ENCODE measurements around the gene PLA2G2A. TPM values are rescaled to one million over a fixed set of nuclear protein-coding genes. Genes with fewer than 3 reads are reported as not detected.

Gene PLA2G2A
- total and polyA plus RNA-seq, 10 of the 15 experiments (the other 5 are each of a cell fraction or from before 2014, with no cell fraction given) = 0.36 TPM; not detected in 9

GRCh38 chr1:19981507-19982312 is 2.3 kb upstream of the PLA2G2A start:
- ChIA-PET CTCF (interaction anchor here (0.6 to 1.1 kb wide), 2 partner anchors 149 to 170 kb away, joined by 3 read pairs; no protein-coding TSS in a partner anchor), SMC1A (ENCODE audit: uncharacterized antibody, unreplicated experiment) (interaction anchor here (1.7 kb wide), 1 partner anchor 24 kb away, joined by 4 read pairs; no protein-coding TSS in a partner anchor), POLR2A (no interaction called here), RAD21 (ENCODE audit: unreplicated experiment) (no interaction called here)
- ATAC-seq = no peak
- Histone ChIP-seq H3K79me2 (ENCODE audit: control insufficient read depth, insufficient read depth, low read length) (no peaks in the 10 kb centered on the region), H3K9me3 (replicated peaks; ENCODE audit: control insufficient read depth, insufficient read depth, low read length) (no peaks in the 10 kb centered on the region), H3K4me1 (ENCODE audit: control insufficient read depth, insufficient read depth, low read length) (no peaks in the 10 kb centered on the region), H3K4me3 (no peak overlapping the region), H2AFZ (ENCODE audit: control insufficient read depth, low read depth, low read length) (no peak overlapping the region), H3K4me2 (ENCODE audit: control insufficient read depth, insufficient read depth) (no peak overlapping the region), H4K20me1 (ENCODE audit: control insufficient read depth, insufficient read depth) (no peaks in the 10 kb centered on the region), H3K27ac (ENCODE audit: control insufficient read depth, insufficient read depth) (no peak overlapping the region), H3K36me3 (ENCODE audit: control insufficient read depth in 2 of 2, insufficient read depth in 2 of 2, low read length in 1 of 2) (no peaks in the 10 kb centered on the region), H3K9ac (ENCODE audit: control insufficient read depth, insufficient read depth, low read length) (no peak overlapping the region), H3K27me3 (replicated peaks in 1 of 2; ENCODE audit: control insufficient read depth in 2 of 2, insufficient read depth in 2 of 2, low read length in 1 of 2) (no peaks in the 10 kb centered on the region; a peak in 1 of 4 replicates)
- in situ Hi-C loops (cut with MboI) (no loop called here), intact Hi-C loops (cut with micrococcal nuclease; ENCODE audit: unreplicated experiment) (no loop called here)
- no peak for FAIRE-seq
- WGBS (ENCODE audit: insufficient coverage, insufficient replicate concordance, low lambda C conversion rate, missing lambda C conversion rate) = 30% methylated on average over 12 of the region's 12 CpGs
- DNase-seq (ENCODE audit: low read depth, low spot score) = no peak
- BruUV-seq (replicated peaks) = no TSS peak
- TF ChIP-seq ZSCAN29 (IDR thresholded peaks at IDR 0.05) (no peak), TAF1 (IDR thresholded peaks at IDR 0.05; ENCODE audit: borderline replicate concordance, low read depth, low read length) (no peak), PML (IDR thresholded peaks at IDR 0.05; ENCODE audit: low read length) (no peak), RELA (IDR thresholded peaks at IDR 0.05; ENCODE audit: borderline replicate concordance, partially characterized antibody) (no peak), ZBTB40 (IDR thresholded peaks at IDR 0.05; ENCODE audit: borderline replicate concordance) (no peak), HDAC2 (IDR thresholded peaks at IDR 0.05) (no peak), MAX (IDR thresholded peaks at IDR 0.05; ENCODE audit: low read depth, low read length) (no peak), BHLHE40 (IDR thresholded peaks at IDR 0.05; ENCODE audit: borderline replicate concordance in 1 of 2, low read depth in 2 of 2, low read length in 1 of 2) (no peak), HCFC1 (IDR thresholded peaks at IDR 0.05; ENCODE audit: low read length) (no peak), TCF7 (IDR thresholded peaks at IDR 0.05; ENCODE audit: borderline replicate concordance) (no peak), RFX5 (IDR thresholded peaks at IDR 0.05; ENCODE audit: low read depth, low read length) (no peak), EP300 (IDR thresholded peaks at IDR 0.05; ENCODE audit: borderline replicate concordance in 1 of 2, control insufficient read depth in 1 of 2, low read depth in 2 of 2, low read length in 2 of 2) (no peak), IKZF2 (IDR thresholded peaks at IDR 0.05) (no peak), HSF1 (IDR thresholded peaks at IDR 0.05; ENCODE audit: low read depth, low read length) (no peak), CHD2 (IDR thresholded peaks at IDR 0.05; ENCODE audit: borderline replicate concordance, low read depth, low read length) (no peak)
- TF ChIP-seq, protein P1, sequence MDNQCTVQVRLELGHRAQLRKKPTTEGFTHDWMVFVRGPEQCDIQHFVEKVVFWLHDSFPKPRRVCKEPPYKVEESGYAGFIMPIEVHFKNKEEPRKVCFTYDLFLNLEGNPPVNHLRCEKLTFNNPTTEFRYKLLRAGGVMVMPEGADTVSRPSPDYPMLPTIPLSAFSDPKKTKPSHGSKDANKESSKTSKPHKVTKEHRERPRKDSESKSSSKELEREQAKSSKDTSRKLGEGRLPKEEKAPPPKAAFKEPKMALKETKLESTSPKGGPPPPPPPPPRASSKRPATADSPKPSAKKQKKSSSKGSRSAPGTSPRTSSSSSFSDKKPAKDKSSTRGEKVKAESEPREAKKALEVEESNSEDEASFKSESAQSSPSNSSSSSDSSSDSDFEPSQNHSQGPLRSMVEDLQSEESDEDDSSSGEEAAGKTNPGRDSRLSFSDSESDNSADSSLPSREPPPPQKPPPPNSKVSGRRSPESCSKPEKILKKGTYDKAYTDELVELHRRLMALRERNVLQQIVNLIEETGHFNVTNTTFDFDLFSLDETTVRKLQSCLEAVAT (IDR thresholded peaks at IDR 0.05) = no peak

All from GM12878 (cell line).